Lung (tissue), 12 donors: ENCODE data around the gene TXNDC12. TPM values are rescaled to one million over a fixed set of nuclear protein-coding genes. Genes with fewer than 3 reads are reported as not detected.

Experiments used
- ATAC-seq: fragments of 200-7000 bp; cut with Tn5 transposase; one replicate; pipeline ENCODE4 v1.9.1; 2020; ENCODE audit warnings: moderate number of reproducible peaks; ENCODE audit not compliant: insufficient read depth, low FRiP score
- DNase-seq, 3 donors: peaks; one replicate each; pipeline ENCODE4 v3.0.0-alpha.2; 2013 to 2017
- H3K27ac ChIP-seq, 2 donors: one replicate each; pipeline ENCODE4 v1.5.1; 2013; ENCODE audit warnings: mild to moderate bottlenecking in 2 of 2, moderate library complexity in 2 of 2, control low read depth in 1 of 2, inconsistent platforms in 1 of 2, low read depth in 1 of 2, low read length in 1 of 2
- H3K27me3 ChIP-seq, 3 donors: one replicate each; pipeline ENCODE4 v1.5.1; 2013; ENCODE audit warnings: low read length in 2 of 3; ENCODE audit not compliant: control insufficient read depth in 3 of 3, insufficient read depth in 3 of 3
- H3K36me3 ChIP-seq, 4 donors: one replicate each; pipeline ENCODE4 v1.5.1; 2013; ENCODE audit warnings: low read length in 4 of 4, mild to moderate bottlenecking in 1 of 4, moderate library complexity in 1 of 4; ENCODE audit not compliant: control insufficient read depth in 4 of 4, insufficient read depth in 4 of 4
- H3K4me1 ChIP-seq, 5 donors: one replicate each; pipeline ENCODE4 v1.5.1; 2013; ENCODE audit warnings: low read length in 5 of 5, mild to moderate bottlenecking in 2 of 5, moderate library complexity in 1 of 5; ENCODE audit not compliant: control insufficient read depth in 5 of 5, insufficient read depth in 5 of 5
- H3K4me3 ChIP-seq: one replicate; pipeline ENCODE4 v1.5.1; 2013; ENCODE audit warnings: mild to moderate bottlenecking, control low read depth, moderate library complexity
- H3K9ac ChIP-seq, 2 donors: one replicate each; pipeline ENCODE4 v1.5.1; 2013; ENCODE audit warnings: low read length in 2 of 2, control low read depth in 1 of 2; ENCODE audit not compliant: insufficient read depth in 1 of 2
- H3K9me3 ChIP-seq, 4 donors: one replicate each; pipeline ENCODE4 v1.5.1; 2013; ENCODE audit warnings: low read length in 3 of 4, mild to moderate bottlenecking in 1 of 4, moderate library complexity in 1 of 4; ENCODE audit not compliant: control insufficient read depth in 4 of 4, insufficient read depth in 3 of 4
- CTCF ChIP-seq: IDR thresholded peaks from 2 replicates; pipeline ENCODE4 v1.5.1; 2012; ENCODE audit warnings: mild to moderate bottlenecking; ENCODE audit errors: control extremely low read depth, extremely low read depth
- WGBS, 2 donors: extraction: QIAGEN DNeasy Blood & Tissue Kit; methylation state at CpG; one replicate each; pipeline ENCODE4 v1.1.7; 2013; 5-methylcytosine and 5-hydroxymethylcytosine counted together
- polyA plus RNA-seq, 2 donors: library from polyadenylated mRNA; stranded (reverse); fragments of 200-250 nt; gene quantifications; one replicate each; pipeline ENCODE4 v1.2.1, GENCODE V29; 2013
- total RNA-seq, 2 donors: library from RNA; depleted of rRNA in 1 of 2; stranded (reverse); fragments of >200 nt in 1 of 2; gene quantifications; one replicate each; pipeline ENCODE4 v1.2.1, GENCODE V29; 2014 to 2021
- donor health status: control.
- donor health status: control.
- donor health status: Bipolar disorder and iron deficiency.
- donor health status: healthy.
- donor health status: DM: yes; HTN: yes; CAD: no.

The TXNDC12 gene
- total and polyA plus RNA-seq, 4 donors, result 15.8 to 51.9 (median 29.9) TPM

- H3K27ac ChIP-seq, result no peak overlapping the region
- 59 to 74% methylated on average over 4 of the region's 4 CpGs for WGBS, 2 donors
- H3K36me3 ChIP-seq, result no peaks in the 10 kb centered on the region
- H3K9me3 ChIP-seq, result no peaks in the 10 kb centered on the region
- TF ChIP-seq CTCF, result no peak
- no peak overlapping the region for H3K4me3 ChIP-seq
- no peak for ATAC-seq
- H3K4me1 ChIP-seq, result peaks cover 0 to 3% (median 0%) of the 10 kb centered on the region in 5 donors
- peaks cover 0 to 5% (median 3%) of the 10 kb centered on the region in 3 donors for H3K27me3 ChIP-seq
- H3K9ac ChIP-seq, result no peak overlapping the region
- DNase-seq, result no peak
Measured at GRCh38 chr1:52003877-52004276, 51.1 kb downstream of the TXNDC12 start.

GRCh38 chr1:52002038-52002917 lies 52.7 kb downstream of the TXNDC12 start:
- no peaks in the 10 kb centered on the region for H3K36me3 ChIP-seq
- 52 to 56% methylated on average over 9 of the region's 9 CpGs for WGBS, 2 donors
- peak; percentile 82 for TF ChIP-seq CTCF

GRCh38 chr1:51998701-51999100 lies 56.3 kb downstream of the TXNDC12 start:
- WGBS, 2 donors, result 79 to 94% methylated on average over 1 of the region's 1 CpG
- Histone ChIP-seq H3K36me3 (no peaks in the 10 kb centered on the region), H3K27me3 (peaks cover 0 to 10% (median 0%) of the 10 kb centered on the region in 3 donors), H3K9me3 (no peaks in the 10 kb centered on the region), H3K27ac (no peak overlapping the region), H3K4me1 (no peaks in the 10 kb centered on the region), H3K9ac (no peak overlapping the region), H3K4me3 (no peak overlapping the region)
- no peak for DNase-seq
- no peak for ATAC-seq
- no peak for TF ChIP-seq CTCF

More at GRCh38 chr1:52002038-52002917, 52.7 kb downstream of the TXNDC12 start:
- Histone ChIP-seq H3K27ac (no peak overlapping the region), H3K9ac (no peak overlapping the region), H3K4me3 (no peak overlapping the region), H3K27me3 (peaks cover 0 to 5% (median 2%) of the 10 kb centered on the region in 3 donors), H3K9me3 (no peaks in the 10 kb centered on the region), H3K4me1 (peaks cover 0 to 3% (median 0%) of the 10 kb centered on the region in 5 donors)
- DNase-seq (peak; percentile 57 to 91 (median 82)), ATAC-seq (peak; percentile 83)
